Mesenchymal stem cell (in vitro differentiated cells and primary cell): Measurements from ENCODE around the gene TREML4.

Source experiments
- DNase-seq: peaks from one replicate; pipeline ENCODE4 v3.0.0-alpha.2; 2013
- H2AFZ ChIP-seq: one replicate; pipeline ENCODE4 v1.6.1; 2013; ENCODE audit warnings: low read depth, mild to moderate bottlenecking, control low read depth, inconsistent platforms, low read length, moderate library complexity
- H2AK5ac ChIP-seq: 2 replicates; pipeline ENCODE4 v1.6.1; 2013; ENCODE audit warnings: low read length, moderate library complexity, mild to moderate bottlenecking, inconsistent platforms; ENCODE audit not compliant: severe bottlenecking
- H2BK120ac ChIP-seq: one replicate; pipeline ENCODE4 v1.6.1; 2013; ENCODE audit warnings: low read depth, mild to moderate bottlenecking, inconsistent platforms, low read length, moderate library complexity
- H2BK12ac ChIP-seq, 2 experiments: one replicate each; pipeline ENCODE4 v1.6.1; 2013; ENCODE audit warnings: inconsistent platforms in 2 of 2, low read length in 2 of 2, mild to moderate bottlenecking in 2 of 2, moderate library complexity in 2 of 2, control low read depth in 1 of 2
- H2BK15ac ChIP-seq: one replicate; pipeline ENCODE4 v1.6.1; 2013; ENCODE audit warnings: mild to moderate bottlenecking, low read depth, inconsistent platforms; ENCODE audit not compliant: poor library complexity, severe bottlenecking
- H2BK5ac ChIP-seq: 2 replicates; pipeline ENCODE4 v1.6.1; 2013; ENCODE audit warnings: low read depth, mild to moderate bottlenecking, low read length, control low read depth, inconsistent platforms; ENCODE audit not compliant: poor library complexity, severe bottlenecking
- H3K14ac ChIP-seq, 2 experiments: one replicate each; pipeline ENCODE4 v1.6.1; 2013; ENCODE audit warnings: inconsistent platforms in 2 of 2, low read length in 2 of 2, control low read depth in 1 of 2, mild to moderate bottlenecking in 1 of 2, moderate library complexity in 1 of 2
- H3K18ac ChIP-seq, 2 experiments: one replicate each; pipeline ENCODE4 v1.6.1; 2013; ENCODE audit warnings: inconsistent platforms in 2 of 2, low read length in 2 of 2, control low read depth in 1 of 2, low read depth in 1 of 2, mild to moderate bottlenecking in 1 of 2
- H3K23ac ChIP-seq, 2 experiments: one replicate each; pipeline ENCODE4 v1.6.1; 2013; ENCODE audit warnings: inconsistent platforms in 2 of 2, low read length in 2 of 2, mild to moderate bottlenecking in 2 of 2, moderate library complexity in 2 of 2, control low read depth in 1 of 2
- H3K27ac ChIP-seq: 2 replicates; pipeline ENCODE4 v1.5.1; 2013; ENCODE audit warnings: mild to moderate bottlenecking, moderate library complexity, low read length, control low read depth, inconsistent platforms; ENCODE audit not compliant: poor library complexity, severe bottlenecking
- H3K27me3 ChIP-seq, 2 experiments: 2 replicates each; pipeline versions ENCODE4 v1.6.1 to v1.7.0; 2013; ENCODE audit warnings: low read length in 2 of 2, mild to moderate bottlenecking in 2 of 2, moderate library complexity in 2 of 2, control low read depth in 1 of 2, inconsistent platforms in 1 of 2; ENCODE audit not compliant: control insufficient read depth in 1 of 2, insufficient read depth in 1 of 2
- H3K36me3 ChIP-seq, 2 experiments: 2 replicates each; pipeline versions ENCODE4 v1.6.1 to v1.7.0; 2013; ENCODE audit warnings: low read length in 2 of 2, control low read depth in 1 of 2, inconsistent platforms in 1 of 2, low read depth in 1 of 2, mild to moderate bottlenecking in 1 of 2; ENCODE audit not compliant: insufficient read depth in 2 of 2, control insufficient read depth in 1 of 2
- H3K4ac ChIP-seq, 2 experiments: one replicate each; pipeline ENCODE4 v1.6.1; 2013; ENCODE audit warnings: inconsistent platforms in 2 of 2, low read length in 2 of 2, mild to moderate bottlenecking in 2 of 2, moderate library complexity in 2 of 2, control low read depth in 1 of 2, low read depth in 1 of 2
- H3K4me1 ChIP-seq: 2 replicates; pipeline ENCODE4 v1.6.1; 2013; ENCODE audit warnings: low read depth, low read length, control low read depth; ENCODE audit not compliant: control insufficient read depth, insufficient read depth
- H3K4me2 ChIP-seq: 2 replicates; pipeline ENCODE4 v1.6.1; 2013; ENCODE audit warnings: low read length, mild to moderate bottlenecking, inconsistent platforms; ENCODE audit not compliant: poor library complexity, severe bottlenecking
- H3K4me3 ChIP-seq, 2 experiments: 2 replicates each; pipeline versions ENCODE4 v1.5.1 to v1.7.0; 2013; ENCODE audit warnings: low read length in 2 of 2, mild to moderate bottlenecking in 2 of 2, control low read depth in 1 of 2, low read depth in 1 of 2; ENCODE audit not compliant: insufficient read depth in 1 of 2
- H3K79me1 ChIP-seq: replicated peaks from 2 replicates; pipeline ENCODE4 v1.6.1; 2013; ENCODE audit warnings: mild to moderate bottlenecking, control low read depth, low read length, inconsistent platforms; ENCODE audit not compliant: poor library complexity, severe bottlenecking
- H3K9ac ChIP-seq: 2 replicates; pipeline ENCODE4 v1.7.0; 2013; ENCODE audit warnings: mild to moderate bottlenecking, low read length, moderate library complexity
- H3K9me3 ChIP-seq: 2 replicates; pipeline ENCODE4 v1.7.0; 2013; ENCODE audit warnings: mild to moderate bottlenecking, low read length; ENCODE audit not compliant: control insufficient read depth
- H4K8ac ChIP-seq: one replicate; pipeline ENCODE4 v1.6.1; 2013; ENCODE audit warnings: inconsistent platforms, mild to moderate bottlenecking, low read length, moderate library complexity
- H4K91ac ChIP-seq: one replicate; pipeline ENCODE4 v1.6.1; 2013; ENCODE audit warnings: mild to moderate bottlenecking, low read length, inconsistent platforms
- WGBS: methylation state at CpG from one replicate; pipeline ENCODE4 v1.1.7; 2013; ENCODE audit warnings: mixed read lengths; 5-methylcytosine and 5-hydroxymethylcytosine counted together

The TREML4 gene

GRCh38 chr6:41193884-41194283 is 34.3 kb upstream of the TREML4 start:
- Histone ChIP-seq H3K23ac (no peak overlapping the region), H2AFZ (no peak overlapping the region), H3K4me1 (no peaks in the 10 kb centered on the region), H3K9me3 (peaks cover 12% of the 10 kb centered on the region), H3K4me3 (no peak overlapping the region), H3K4me2 (no peak overlapping the region), H3K36me3 (no peaks in the 10 kb centered on the region), H3K18ac (no peak overlapping the region), H4K8ac (no peak overlapping the region), H2BK5ac (no peak overlapping the region), H2BK12ac (no peak overlapping the region), H3K27ac (no peak overlapping the region), H3K9ac (no peak overlapping the region), H3K79me1 (no peaks in the 10 kb centered on the region), H3K27me3 (peaks cover 36 to 52% of the 10 kb centered on the region in 2 experiments), H3K4ac (no peak overlapping the region), H4K91ac (no peak overlapping the region), H2BK120ac (no peak overlapping the region), H2BK15ac (no peak overlapping the region), H3K14ac (no peak overlapping the region), H2AK5ac (no peak overlapping the region)
- WGBS, result 58% methylated on average over 4 of the region's 5 CpGs
- DNase-seq, result no peak

GRCh38 chr6:41194386-41194785 is 33.8 kb upstream of the TREML4 start:
- Histone ChIP-seq H2BK5ac (no peak overlapping the region), H3K4ac (no peak overlapping the region), H4K91ac (no peak overlapping the region), H3K18ac (no peak overlapping the region), H3K4me1 (no peaks in the 10 kb centered on the region), H2AK5ac (no peak overlapping the region), H4K8ac (no peak overlapping the region), H3K4me3 (no peak overlapping the region), H3K4me2 (no peak overlapping the region), H3K27ac (no peak overlapping the region), H3K23ac (no peak overlapping the region), H3K9me3 (peaks cover 9% of the 10 kb centered on the region), H3K27me3 (peaks cover 36 to 55% of the 10 kb centered on the region in 2 experiments), H3K9ac (no peak overlapping the region), H2AFZ (no peak overlapping the region), H2BK120ac (no peak overlapping the region), H3K36me3 (no peaks in the 10 kb centered on the region), H3K79me1 (no peaks in the 10 kb centered on the region), H2BK12ac (no peak overlapping the region), H3K14ac (no peak overlapping the region), H2BK15ac (no peak overlapping the region)
- 92% methylated on average over 3 of the region's 3 CpGs for WGBS
- DNase-seq, result no peak

GRCh38 chr6:41197234-41197633 is 30.9 kb upstream of the TREML4 start:
- 83% methylated on average over 1 of the region's 3 CpGs for WGBS
- no peak overlapping the region for H3K4me2 ChIP-seq

GRCh38 chr6:41199552-41200246 is 28.4 kb upstream of the TREML4 start:
- H3K4me1 ChIP-seq, result no peaks in the 10 kb centered on the region
- no peak overlapping the region for H2BK5ac ChIP-seq
- H4K91ac ChIP-seq, result no peak overlapping the region
- no peak overlapping the region for H4K8ac ChIP-seq
- H3K27ac ChIP-seq, result no peak overlapping the region
- no peak overlapping the region for H3K4ac ChIP-seq
- no peak overlapping the region for H2BK12ac ChIP-seq
- no peaks in the 10 kb centered on the region for H3K36me3 ChIP-seq
- H2AFZ ChIP-seq, result no peak overlapping the region
- no peak overlapping the region for H3K14ac ChIP-seq
- no peak overlapping the region for H3K18ac ChIP-seq
- H2BK120ac ChIP-seq, result no peak overlapping the region
- peaks cover 12 to 44% of the 10 kb centered on the region in 2 experiments for H3K27me3 ChIP-seq
- no peak for DNase-seq
- H3K4me2 ChIP-seq, result no peak overlapping the region
- no peak overlapping the region for H3K4me3 ChIP-seq
- H3K9me3 ChIP-seq, result no peaks in the 10 kb centered on the region
- H2AK5ac ChIP-seq, result no peak overlapping the region
- H2BK15ac ChIP-seq, result no peak overlapping the region
- H3K9ac ChIP-seq, result no peak overlapping the region
- WGBS, result 85% methylated on average over 1 of the region's 1 CpG
- no peak overlapping the region for H3K23ac ChIP-seq
- no peaks in the 10 kb centered on the region for H3K79me1 ChIP-seq

More at GRCh38 chr6:41197234-41197633, 30.9 kb upstream of the TREML4 start:
- Histone ChIP-seq H4K8ac (no peak overlapping the region), H2BK15ac (no peak overlapping the region), H3K4me3 (no peak overlapping the region), H4K91ac (no peak overlapping the region), H3K4me1 (no peaks in the 10 kb centered on the region), H2BK12ac (no peak overlapping the region), H3K9me3 (no peaks in the 10 kb centered on the region), H3K18ac (no peak overlapping the region), H3K23ac (no peak overlapping the region), H2AK5ac (no peak overlapping the region), H3K27me3 (peaks cover 29 to 57% of the 10 kb centered on the region in 2 experiments), H3K27ac (no peak overlapping the region), H3K14ac (no peak overlapping the region), H2AFZ (no peak overlapping the region), H2BK120ac (no peak overlapping the region), H3K9ac (no peak overlapping the region), H3K36me3 (no peaks in the 10 kb centered on the region), H2BK5ac (no peak overlapping the region), H3K79me1 (no peaks in the 10 kb centered on the region), H3K4ac (no peak overlapping the region)
- no peak for DNase-seq
